ENCODE results near the gene SRCIN1. TPM values are rescaled to one million over a fixed set of nuclear protein-coding genes. Genes with fewer than 3 reads are reported as not detected.

SRCIN1 gene
- total and polyA plus RNA-seq, 7 experiments from 2014 or later, result 0.15 to 0.40 (median 0.23) TPM; not detected in 3

- CTCF ChIA-PET, result interaction anchor here (1.5 to 4.3 kb wide), 3 partner anchors 19 to 106 kb away, joined by 3 to 62 read pairs (median 55); no protein-coding TSS in a partner anchor
- Mint-ChIP-seq H3K9me3 (no peaks in the 10 kb centered on the region), H3K27ac (peak overlapping the region in 2 of 9 donors; percentile 67 to 69), H3K4me3 (peak overlapping the region; percentile 32 to 100 (median 70)), H3K36me3 (no peaks in the 10 kb centered on the region), H3K4me1 (peaks cover 17 to 51% (median 37%) of the 10 kb centered on the region in 7 donors), H3K27me3 (peaks cover 21 to 77% (median 41%) of the 10 kb centered on the region in 5 donors)
- DNase-seq (peak in 5 of 9 donors; percentile 23 to 45 (median 31)), ATAC-seq (no peak)
- Histone ChIP-seq H3K36me3 (ENCODE audit: control insufficient read depth in 2 of 3, insufficient read depth in 3 of 3, low read length in 3 of 3) (no peaks in the 10 kb centered on the region), H3K27me3 (ENCODE audit: control insufficient read depth in 2 of 2, insufficient read depth in 2 of 2, low read length in 2 of 2) (peaks cover 13 to 45% of the 10 kb centered on the region in 2 donors), H3K4me1 (ENCODE audit: control insufficient read depth in 2 of 2, insufficient read depth in 2 of 2, low read length in 2 of 2) (peaks cover 0 to 37% of the 10 kb centered on the region in 2 donors), H3K27ac (ENCODE audit: low read depth, low read length) (no peak overlapping the region), H3K4me3 (ENCODE audit: low read length) (no peak overlapping the region), H3K9me3 (ENCODE audit: control insufficient read depth in 2 of 3, low read length in 3 of 3) (no peaks in the 10 kb centered on the region)
- intact Hi-C loops (cut with micrococcal nuclease), result no loop called here
- POLR2A ChIA-PET, result interaction anchor here (2.0 kb wide), 1 partner anchor 191 kb away, joined by 7 read pairs; the partner anchor contains the start of gene PSMB3
These were observed 45.0 kb downstream of the SRCIN1 start for GRCh38 chr17:38560503-38561318.

GRCh38 chr17:38559880-38560230 lies 45.9 kb downstream of the SRCIN1 start:
- intact Hi-C loops (cut with micrococcal nuclease), result loop anchor here (2.0 to 5.0 kb wide), 7 partner anchors 13 to 239 kb away; partner anchors contain the start of genes EPOP (in 1 of the 2), PIP4K2B (in 1 of the 2), PSMB3 (in 1 of the 2) and SRCIN1 (in 1 of the 2)
- Histone ChIP-seq H3K4me3 (ENCODE audit: low read length) (peak overlapping the region; percentile 81), H3K4me1 (ENCODE audit: control insufficient read depth in 2 of 2, insufficient read depth in 2 of 2, low read length in 2 of 2) (peaks cover 0 to 37% of the 10 kb centered on the region in 2 donors), H3K9me3 (ENCODE audit: control insufficient read depth in 2 of 3, low read length in 3 of 3) (no peaks in the 10 kb centered on the region), H3K27ac (ENCODE audit: low read depth, low read length) (no peak overlapping the region), H3K36me3 (ENCODE audit: control insufficient read depth in 2 of 3, insufficient read depth in 3 of 3, low read length in 3 of 3) (no peaks in the 10 kb centered on the region), H3K27me3 (ENCODE audit: control insufficient read depth in 2 of 2, insufficient read depth in 2 of 2, low read length in 2 of 2) (peaks cover 10 to 36% of the 10 kb centered on the region in 2 donors)
- ChIA-PET POLR2A (interaction anchor here (2.0 kb wide), 1 partner anchor 192 kb away, joined by 7 read pairs; the partner anchor contains the start of gene PSMB3), CTCF (interaction anchor here (0.8 to 4.3 kb wide), 5 partner anchors 19 to 177 kb away, joined by 3 to 62 read pairs (median 6); no protein-coding TSS in a partner anchor)
- Mint-ChIP-seq H3K27me3 (peaks cover 12 to 77% (median 34%) of the 10 kb centered on the region in 5 donors), H3K36me3 (no peaks in the 10 kb centered on the region), H3K4me1 (peaks cover 17 to 43% (median 37%) of the 10 kb centered on the region in 7 donors), H3K4me3 (peak overlapping the region in 6 of 10 donors; percentile 33 to 100 (median 68)), H3K27ac (no peak overlapping the region), H3K9me3 (no peaks in the 10 kb centered on the region)
- ATAC-seq, result no peak
- peak in 1 of 9 donors; percentile 11 for DNase-seq

- no peaks in the 10 kb centered on the region for H3K9me3 ChIP-seq (ENCODE audit: control insufficient read depth in 2 of 3, low read length in 3 of 3)
- H3K4me3 ChIP-seq (ENCODE audit: low read length), result peak overlapping the region; percentile 81
These were observed 46.5 kb downstream of the SRCIN1 start for GRCh38 chr17:38559051-38559879.

GRCh38 chr17:38558728-38559050 lies 47.1 kb downstream of the SRCIN1 start:
- H3K4me3 Mint-ChIP-seq, result peak overlapping the region; percentile 87 to 100 (median 96)

More at GRCh38 chr17:38559051-38559879, 46.5 kb downstream of the SRCIN1 start:
- peak; percentile 68 to 90 (median 83) for DNase-seq
- ATAC-seq, result peak; percentile 89
- Histone ChIP-seq H3K4me1 (ENCODE audit: control insufficient read depth in 2 of 2, insufficient read depth in 2 of 2, low read length in 2 of 2) (peaks cover 0 to 35% of the 10 kb centered on the region in 2 donors), H3K27ac (ENCODE audit: low read depth, low read length) (peak overlapping the region; percentile 52), H3K36me3 (ENCODE audit: control insufficient read depth in 2 of 3, insufficient read depth in 3 of 3, low read length in 3 of 3) (no peaks in the 10 kb centered on the region), H3K27me3 (ENCODE audit: control insufficient read depth in 2 of 2, insufficient read depth in 2 of 2, low read length in 2 of 2) (peaks cover 10 to 32% of the 10 kb centered on the region in 2 donors)
- Mint-ChIP-seq H3K27me3 (peaks cover 12 to 77% (median 30%) of the 10 kb centered on the region in 5 donors), H3K4me1 (peaks cover 16 to 40% (median 34%) of the 10 kb centered on the region in 7 donors), H3K36me3 (no peaks in the 10 kb centered on the region), H3K4me3 (peak overlapping the region; percentile 87 to 100 (median 96)), H3K9me3 (no peaks in the 10 kb centered on the region), H3K27ac (peak overlapping the region in 8 of 9 donors; percentile 34 to 86 (median 70))
- POLR2A ChIA-PET, result interaction anchor here (1.0 to 2.0 kb wide), 3 partner anchors 25 to 193 kb away, joined by 3 to 7 read pairs (median 5); partner anchors contain the start of gene PSMB3
- intact Hi-C loops (cut with micrococcal nuclease), result loop anchor here (2.0 to 5.0 kb wide), 7 partner anchors 14 to 240 kb away; partner anchors contain the start of genes EPOP (in 1 of the 2), PIP4K2B (in 1 of the 2), PSMB3 (in 1 of the 2) and SRCIN1 (in 1 of the 2)
- CTCF ChIA-PET, result interaction anchor here (0.6 to 4.3 kb wide), 11 partner anchors 12 to 210 kb away, joined by 3 to 62 read pairs (median 4); partner anchors contain the start of gene SOCS7

GRCh38 chr17:38557836-38558727 lies 47.7 kb downstream of the SRCIN1 start:
- intact Hi-C loops (cut with micrococcal nuclease), result loop anchor here (1.0 to 5.0 kb wide), 12 partner anchors 15 to 241 kb away; partner anchors contain the start of genes PSMB3 (in 2 of the 2), EPOP (in 1 of the 2), PIP4K2B (in 1 of the 2) and SRCIN1 (in 1 of the 2)
- Histone ChIP-seq H3K4me3 (ENCODE audit: low read length) (peak overlapping the region; percentile 81), H3K27me3 (ENCODE audit: control insufficient read depth in 2 of 2, insufficient read depth in 2 of 2, low read length in 2 of 2) (peaks cover 10 to 20% of the 10 kb centered on the region in 2 donors), H3K4me1 (ENCODE audit: control insufficient read depth in 2 of 2, insufficient read depth in 2 of 2, low read length in 2 of 2) (peaks cover 0 to 23% of the 10 kb centered on the region in 2 donors), H3K36me3 (ENCODE audit: control insufficient read depth in 2 of 3, insufficient read depth in 3 of 3, low read length in 3 of 3) (no peaks in the 10 kb centered on the region), H3K9me3 (ENCODE audit: control insufficient read depth in 2 of 3, low read length in 3 of 3) (no peaks in the 10 kb centered on the region), H3K27ac (ENCODE audit: low read depth, low read length) (no peak overlapping the region)
- peaks cover 16 to 31% (median 25%) of the 10 kb centered on the region in 7 donors for H3K4me1 Mint-ChIP-seq
- no peaks in the 10 kb centered on the region for H3K36me3 Mint-ChIP-seq
- ATAC-seq, result peak; percentile 87
- ChIA-PET POLR2A (interaction anchor here (0.5 to 2.0 kb wide), 4 partner anchors 26 to 206 kb away, joined by 3 to 7 read pairs (median 4); partner anchors contain the start of gene PSMB3), CTCF (interaction anchor here (0.6 to 4.3 kb wide), 18 partner anchors 10 to 209 kb away, joined by 3 to 62 read pairs (median 4); partner anchors contain the start of gene EPOP)
- H3K27me3 Mint-ChIP-seq, result peaks cover 12 to 66% (median 18%) of the 10 kb centered on the region in 5 donors
- H3K4me3 Mint-ChIP-seq, result peak overlapping the region; percentile 87 to 100 (median 96)
- no peaks in the 10 kb centered on the region for H3K9me3 Mint-ChIP-seq
- H3K27ac Mint-ChIP-seq, result peak overlapping the region in 8 of 9 donors; percentile 34 to 87 (median 70)
- DNase-seq, result peak; percentile 75 to 89 (median 85)

More at GRCh38 chr17:38558728-38559050, 47.1 kb downstream of the SRCIN1 start:
- H3K36me3 ChIP-seq (ENCODE audit: control insufficient read depth in 2 of 3, insufficient read depth in 3 of 3, low read length in 3 of 3), result no peaks in the 10 kb centered on the region
- DNase-seq, result no peak
- Mint-ChIP-seq H3K27me3 (peaks cover 12 to 72% (median 24%) of the 10 kb centered on the region in 5 donors), H3K4me1 (peaks cover 16 to 36% (median 30%) of the 10 kb centered on the region in 7 donors), H3K27ac (peak overlapping the region in 6 of 9 donors; percentile 34 to 86 (median 78)), H3K9me3 (no peaks in the 10 kb centered on the region), H3K36me3 (no peaks in the 10 kb centered on the region)
- H3K27me3 ChIP-seq (ENCODE audit: control insufficient read depth in 2 of 2, insufficient read depth in 2 of 2, low read length in 2 of 2), result peaks cover 10 to 26% of the 10 kb centered on the region in 2 donors
- ChIA-PET CTCF (interaction anchor here (0.6 to 4.3 kb wide), 18 partner anchors 11 to 210 kb away, joined by 3 to 62 read pairs (median 4); partner anchors contain the start of genes EPOP and SOCS7), POLR2A (interaction anchor here (1.0 to 2.0 kb wide), 4 partner anchors 26 to 193 kb away, joined by 3 to 7 read pairs (median 4); partner anchors contain the start of gene PSMB3)
- H3K9me3 ChIP-seq (ENCODE audit: control insufficient read depth in 2 of 3, low read length in 3 of 3), result no peaks in the 10 kb centered on the region
- peaks cover 0 to 29% of the 10 kb centered on the region in 2 donors for H3K4me1 ChIP-seq (ENCODE audit: control insufficient read depth in 2 of 2, insufficient read depth in 2 of 2, low read length in 2 of 2)
- H3K4me3 ChIP-seq (ENCODE audit: low read length), result peak overlapping the region; percentile 81
- intact Hi-C loops (cut with micrococcal nuclease), result loop anchor here (1.0 to 5.0 kb wide), 12 partner anchors 14 to 240 kb away; partner anchors contain the start of genes PSMB3 (in 2 of the 2), EPOP (in 1 of the 2), PIP4K2B (in 1 of the 2) and SRCIN1 (in 1 of the 2)
- peak; percentile 33 for ATAC-seq
- H3K27ac ChIP-seq (ENCODE audit: low read depth, low read length), result no peak overlapping the region

Measured in naive thymus-derived CD4-positive, alpha-beta T cell (primary cell).